ENCODE measurements around the gene MEIOC.

MEIOC gene

GRCh38 chr17:44719444-44719843 is 63.2 kb downstream of the MEIOC start:
- no peak for DNase-seq

DNA sequence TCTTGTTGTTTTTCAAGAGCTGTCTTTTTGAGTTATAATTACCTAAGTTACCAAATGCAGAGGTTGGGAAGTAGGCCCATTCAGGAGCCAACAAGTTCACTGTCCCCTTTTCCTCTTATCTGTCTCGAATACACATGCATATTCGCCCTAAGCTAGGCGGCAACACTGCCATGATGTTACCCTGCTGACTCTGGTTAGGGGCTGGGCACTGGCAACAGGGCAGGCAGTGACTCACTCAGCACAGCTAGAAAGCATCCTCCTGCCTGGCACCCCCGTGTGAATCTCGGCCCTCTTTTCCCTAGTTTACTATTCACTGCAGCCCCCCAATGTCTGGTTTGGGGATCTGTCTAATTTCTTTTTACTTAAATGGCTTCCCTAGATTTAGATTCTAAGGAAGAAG is 66.0 kb downstream of the MEIOC start:
- DNase-seq: no peak

Data from hematopoietic multipotent progenitor cell treated with erythropoietin and hydrocortisone succinate and interleukin-3 and kit ligand, for 4 days (in vitro differentiated cells).